ENCODE measurements around the gene ESRRB.

The ESRRB gene

GRCh38 chr14:76502219-76502618 is 126.3 kb downstream of the ESRRB start:
- no peak for TF ChIP-seq CTCF (conservative IDR thresholded peaks at IDR 0.05; ENCODE audit: low read length)
- no peak overlapping the region for H3K4me3 ChIP-seq (ENCODE audit: low read length)
- DNase-seq (ENCODE audit: low read depth): no peak

DNA sequence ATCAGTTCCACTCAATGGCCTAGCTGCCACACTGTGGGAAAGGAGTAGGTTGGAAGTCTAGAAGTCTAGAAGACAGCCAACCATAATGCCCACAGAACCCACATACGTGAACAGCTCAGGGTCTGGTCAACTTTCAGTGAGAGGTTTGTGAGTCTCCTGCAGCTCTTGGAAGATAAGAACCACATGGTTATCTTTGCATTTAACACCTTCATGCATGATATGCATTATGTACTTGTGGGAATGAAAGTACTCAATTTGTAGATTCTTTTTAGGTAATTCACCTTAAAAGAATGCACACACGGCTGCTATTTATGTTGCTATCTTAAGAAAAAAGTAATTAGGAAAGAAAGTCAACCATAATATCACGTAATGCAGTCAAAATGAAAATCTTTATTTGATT is 126.7 kb downstream of the ESRRB start:
- H3K4me3 ChIP-seq (ENCODE audit: low read length): no peak overlapping the region
- no peak for TF ChIP-seq CTCF (conservative IDR thresholded peaks at IDR 0.05; ENCODE audit: low read length)
- DNase-seq (ENCODE audit: low read depth): no peak

DNA sequence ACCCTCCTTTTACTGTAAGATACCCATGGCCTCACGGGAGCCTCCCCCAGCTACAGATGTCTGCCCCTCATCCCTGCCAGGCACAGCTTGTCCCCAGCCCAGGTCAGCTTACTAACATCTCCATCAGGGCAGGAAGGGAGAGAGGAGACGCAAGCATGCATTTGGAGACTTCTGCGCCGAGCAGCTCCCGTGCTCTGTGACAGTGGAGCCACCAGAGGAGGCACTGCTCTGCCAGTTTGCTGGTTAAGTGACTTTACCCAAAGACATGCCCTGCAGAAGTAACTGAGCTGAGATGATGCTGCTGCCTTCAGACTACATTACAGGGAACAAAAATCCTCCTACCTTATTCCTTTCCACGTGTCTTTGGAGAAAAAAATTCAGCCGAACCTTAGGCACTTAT is 133.4 kb downstream of the ESRRB start:
- no peak for TF ChIP-seq CTCF (conservative IDR thresholded peaks at IDR 0.05; ENCODE audit: low read length)
- no peak for DNase-seq (ENCODE audit: low read depth)
- no peak overlapping the region for H3K4me3 ChIP-seq (ENCODE audit: low read length)

DNA sequence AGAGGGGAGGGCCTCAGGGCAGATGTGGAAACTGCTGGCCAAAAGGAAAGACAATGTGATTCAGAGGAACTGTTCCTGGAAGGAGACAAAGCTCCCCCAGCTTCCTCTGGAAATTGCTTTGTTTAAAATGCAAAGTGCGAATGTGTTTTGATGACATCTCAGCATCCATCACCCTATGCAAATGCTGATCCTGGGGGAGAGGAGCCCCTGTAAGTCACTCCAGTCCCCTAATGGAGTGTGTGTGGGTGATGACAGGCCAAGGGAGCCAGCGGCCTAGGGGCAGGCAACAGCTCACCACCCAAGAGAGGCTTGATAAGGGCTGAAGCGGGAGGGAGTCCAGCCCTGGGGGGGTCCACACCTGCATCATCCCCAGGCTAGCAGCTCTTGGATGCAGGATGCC is 134.2 kb downstream of the ESRRB start:
- no peak for TF ChIP-seq CTCF (conservative IDR thresholded peaks at IDR 0.05; ENCODE audit: low read length)
- no peak overlapping the region for H3K4me3 ChIP-seq (ENCODE audit: low read length)
- no peak for DNase-seq (ENCODE audit: low read depth)

- no peak for DNase-seq (ENCODE audit: low read depth)
- H3K4me3 ChIP-seq (ENCODE audit: low read length): no peak overlapping the region
- TF ChIP-seq CTCF (conservative IDR thresholded peaks at IDR 0.05; ENCODE audit: low read length): 0 out of 2 replicates have a peak, but pooled peaks have one; percentile 6
Observed at GRCh38 chr14:76514213-76514998, 138.5 kb downstream of the ESRRB start.

DNA sequence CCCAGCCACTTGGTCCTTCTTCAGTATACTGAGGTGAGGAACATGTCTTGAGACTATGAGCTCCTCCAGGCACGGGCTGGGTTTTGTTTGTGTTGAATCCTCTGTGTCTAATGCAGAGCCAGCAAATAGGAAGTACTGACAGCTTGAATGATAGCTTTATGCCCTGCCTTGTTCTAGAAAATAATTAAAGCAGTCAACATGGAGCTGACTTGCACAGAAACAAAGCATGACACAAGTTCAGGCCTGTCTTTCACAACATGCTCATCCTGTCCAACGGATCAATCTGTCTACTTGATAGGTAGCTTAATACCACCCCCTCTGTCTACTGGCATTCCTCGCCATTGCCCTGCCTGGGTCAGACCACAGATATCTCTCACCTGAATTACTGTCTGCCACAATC is 140.9 kb downstream of the ESRRB start:
- DNase-seq (ENCODE audit: low read depth): no peak
- H3K4me3 ChIP-seq (ENCODE audit: low read length): no peak overlapping the region
- TF ChIP-seq CTCF (conservative IDR thresholded peaks at IDR 0.05; ENCODE audit: low read length): no peak

DNA sequence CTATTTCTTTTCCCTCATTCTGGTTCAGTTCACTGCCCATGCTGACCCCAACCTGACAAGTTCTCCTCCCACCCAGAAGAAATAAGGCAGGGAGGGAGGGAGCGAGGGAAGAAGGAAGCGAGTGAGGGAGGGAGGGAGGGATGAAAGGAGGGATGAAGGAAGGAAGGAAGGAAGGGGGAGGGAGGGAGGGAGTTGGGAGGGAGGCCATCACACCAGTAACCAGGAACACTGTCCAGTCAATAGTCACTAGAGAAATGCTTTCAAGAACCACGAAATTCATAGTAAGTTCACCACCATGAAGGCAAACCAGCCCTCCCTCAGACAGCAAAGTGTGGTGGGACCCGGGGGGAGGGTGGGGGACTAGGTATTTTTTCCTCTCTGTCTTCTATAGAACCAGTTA is 142.4 kb downstream of the ESRRB start:
- no peak overlapping the region for H3K4me3 ChIP-seq (ENCODE audit: low read length)
- DNase-seq (ENCODE audit: low read depth): no peak
- TF ChIP-seq CTCF (conservative IDR thresholded peaks at IDR 0.05; ENCODE audit: low read length): no peak

Measured in AG10803 (cell line).